HS-5 (cell line): ENCODE results near the gene SCN4B.

Experiments
- DNase-seq: peaks from one replicate; pipeline ENCODE4 v3.0.0-alpha.2; 2012; ENCODE audit warnings: low read depth

The SCN4B gene

GRCh38 chr11:118099838-118100556, 52.6 kb downstream of the SCN4B start:
- DNase-seq, result no peak

DNA sequence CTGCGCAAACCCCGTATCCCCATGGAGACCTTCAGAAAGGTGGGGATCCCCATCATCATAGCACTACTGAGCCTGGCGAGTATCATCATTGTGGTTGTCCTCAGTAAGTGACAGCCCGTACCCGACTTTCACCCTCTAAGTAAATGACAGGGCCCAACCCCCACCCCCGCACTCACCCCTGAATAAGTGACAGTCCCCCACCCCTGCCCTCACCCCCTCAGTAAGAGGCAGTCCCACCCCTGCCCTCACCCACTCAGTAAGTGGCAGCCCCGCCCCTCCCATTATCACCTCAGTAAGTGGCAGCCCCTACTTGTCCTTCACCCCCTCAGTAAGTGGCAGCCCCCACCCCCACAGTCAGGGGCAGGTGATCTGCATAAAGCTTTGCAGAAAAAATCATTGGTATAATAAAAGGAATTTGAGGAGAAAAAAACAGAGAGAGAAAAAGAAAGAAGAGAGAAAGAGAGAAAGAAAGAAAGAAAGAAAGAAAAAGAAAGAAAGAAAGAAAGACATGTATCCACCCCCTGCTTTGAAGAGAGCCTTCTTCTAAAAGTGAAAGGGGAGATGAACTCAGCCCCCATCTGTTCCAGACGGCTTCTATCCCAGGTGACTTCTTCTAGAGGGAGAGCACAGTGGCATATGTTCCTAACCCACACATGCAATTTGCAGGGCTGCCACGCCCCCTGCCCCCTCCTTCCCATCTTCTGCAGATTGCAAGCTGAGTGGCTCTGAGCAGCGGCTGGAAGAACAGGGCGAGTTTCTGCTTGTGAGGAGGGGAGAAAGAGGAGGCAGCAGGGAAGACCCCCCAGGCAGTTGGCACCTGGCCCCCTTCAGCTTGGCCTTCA, 53.4 kb downstream of the SCN4B start:
- no peak for DNase-seq

- no peak for DNase-seq
Observed at GRCh38 chr11:118095967-118096367, 56.7 kb downstream of the SCN4B start.

DNA sequence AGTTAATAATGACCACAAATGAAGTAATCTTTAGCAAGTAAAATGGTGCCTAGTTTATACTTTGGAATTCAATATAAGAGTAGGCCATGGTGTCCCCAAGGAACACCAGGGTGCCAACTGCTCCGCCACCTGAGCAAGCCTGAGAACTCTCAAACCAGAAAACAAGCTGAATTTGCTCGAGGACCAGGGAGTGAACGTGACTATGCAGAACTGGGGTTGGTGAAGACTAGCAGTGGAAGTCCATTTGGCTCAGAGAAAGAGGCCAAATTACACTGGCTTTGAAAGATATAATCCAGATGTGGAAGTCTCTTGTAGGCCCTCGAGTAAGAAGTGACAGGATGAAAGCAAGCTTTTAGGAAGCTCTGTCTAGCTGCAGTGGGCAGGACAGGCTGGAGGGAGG, 57.1 kb downstream of the SCN4B start:
- no peak for DNase-seq

DNA sequence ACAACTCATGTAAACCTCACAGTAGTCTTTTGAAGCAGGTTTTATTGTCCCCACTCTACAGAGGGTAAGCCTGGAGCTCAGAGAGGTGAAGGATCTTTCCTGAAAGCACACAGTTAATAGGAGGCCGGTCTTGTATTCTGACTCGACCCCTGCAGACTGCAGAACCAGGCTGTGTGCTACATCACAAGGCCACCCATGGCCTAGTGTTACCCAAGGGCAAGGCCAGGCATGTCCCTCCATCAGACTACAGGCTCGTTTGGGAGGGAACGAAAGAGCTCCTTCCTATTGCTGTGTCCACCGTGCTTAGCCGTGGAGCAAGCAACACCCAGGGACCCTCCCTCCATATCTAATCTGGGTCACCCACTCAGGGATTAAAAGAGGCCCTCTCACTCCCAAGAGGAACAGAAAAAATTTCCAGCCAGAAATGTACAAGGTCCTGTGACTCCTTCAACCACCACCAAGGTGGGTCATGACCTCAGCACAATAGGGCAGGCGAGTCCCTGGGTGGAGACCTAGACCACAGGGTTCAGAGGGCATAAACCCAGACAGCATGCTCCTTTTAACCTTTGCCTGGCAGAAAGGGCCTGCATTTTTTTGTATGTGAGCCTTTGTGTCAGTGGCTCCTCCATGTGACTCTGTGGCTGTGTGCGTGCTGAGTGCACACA, 59.6 kb downstream of the SCN4B start:
- DNase-seq, result no peak

- DNase-seq, result no peak
Observed at GRCh38 chr11:118091690-118092089, 60.9 kb downstream of the SCN4B start.

GRCh38 chr11:118090545-118091162, 62.0 kb downstream of the SCN4B start:
- no peak for DNase-seq

DNA sequence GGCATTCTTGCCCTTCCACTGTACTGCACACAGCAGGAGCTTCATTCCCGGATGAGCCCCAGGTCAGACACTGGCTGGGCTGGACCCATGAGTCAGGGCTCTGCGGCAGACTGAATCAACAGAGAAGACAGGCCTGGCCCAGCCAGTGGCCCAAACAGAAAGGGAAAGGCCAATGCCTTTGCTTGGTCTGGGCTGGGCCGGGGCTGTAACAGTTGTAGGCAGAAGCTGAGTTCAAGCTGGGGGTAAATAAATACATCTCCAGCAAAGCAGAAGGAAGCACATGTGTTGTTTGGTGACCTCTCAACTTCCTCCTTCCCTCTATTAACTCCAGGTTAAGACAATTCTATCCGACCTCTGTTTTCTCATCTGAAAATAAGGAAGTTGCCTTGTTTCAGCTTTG, 64.1 kb downstream of the SCN4B start:
- no peak for DNase-seq

DNA sequence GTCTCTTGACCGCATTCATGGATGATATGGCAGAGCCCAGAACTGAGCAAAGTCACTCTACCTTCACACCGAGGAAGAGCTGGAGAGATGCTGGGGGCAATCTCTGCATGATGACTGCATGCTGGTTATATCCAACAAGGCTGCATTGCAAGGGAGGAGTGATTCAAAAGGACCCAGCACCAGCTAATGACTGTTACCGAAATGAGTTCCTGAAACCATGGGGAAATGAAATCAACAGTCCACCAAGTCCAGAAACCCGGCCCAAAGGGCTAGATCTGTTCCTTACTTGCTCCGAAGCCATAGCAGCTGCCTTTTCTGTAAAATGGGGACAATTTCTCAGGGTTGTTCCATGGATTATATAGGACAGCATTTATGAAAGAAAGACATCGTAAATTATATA, 64.7 kb downstream of the SCN4B start:
- DNase-seq, result no peak

DNA sequence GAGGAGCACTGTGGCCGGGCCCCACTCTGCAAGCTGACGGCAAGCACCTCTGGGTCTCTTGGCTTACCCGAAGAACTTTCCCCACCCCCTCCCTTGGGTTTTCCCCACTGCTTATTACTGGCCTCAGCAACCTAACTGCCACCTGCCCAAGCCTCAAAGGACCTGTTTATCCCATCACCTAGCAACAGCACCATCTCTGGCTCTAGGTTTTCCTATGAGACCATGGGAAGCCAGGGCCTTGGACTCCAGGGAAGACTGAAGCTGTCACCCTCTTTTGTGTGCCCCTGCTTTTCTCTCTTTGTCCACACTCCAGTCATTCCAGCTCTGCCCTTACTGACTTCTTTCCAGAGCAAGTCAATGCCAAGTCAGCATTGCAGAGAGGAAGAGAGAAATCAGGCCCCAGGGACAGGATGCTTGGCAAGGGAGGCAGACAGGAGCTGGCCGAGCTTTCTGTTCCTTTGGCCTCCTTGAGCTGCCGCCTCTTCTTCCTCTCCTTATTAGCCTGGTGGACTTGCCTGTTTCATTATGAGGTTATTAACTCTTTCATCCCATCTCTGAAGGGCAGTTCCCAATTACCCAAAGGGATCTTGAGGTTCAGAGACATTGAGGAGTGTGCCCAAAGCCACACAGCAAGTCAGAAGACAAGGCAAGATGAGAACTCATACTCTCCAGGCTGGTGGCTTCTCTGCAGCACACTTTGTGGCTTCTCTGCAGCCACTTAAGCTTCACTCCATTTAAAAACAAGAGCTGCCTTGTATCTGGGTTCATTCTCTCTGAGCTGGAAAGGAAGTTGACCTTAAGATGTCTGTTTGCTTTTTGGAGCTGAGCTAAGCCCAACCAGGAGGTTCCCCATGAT, 65.5 kb downstream of the SCN4B start, which contains the start of gene SMIM35:
Gene SMIM35 (minus strand): TSS at position 51 of the 856 bp plus-strand sequence. CDS start 206 bp downstream, outside the sequence.
- DNase-seq, result no peak

GRCh38 chr11:118084656-118085055, 68.0 kb downstream of the SCN4B start:
- DNase-seq, result no peak

DNA sequence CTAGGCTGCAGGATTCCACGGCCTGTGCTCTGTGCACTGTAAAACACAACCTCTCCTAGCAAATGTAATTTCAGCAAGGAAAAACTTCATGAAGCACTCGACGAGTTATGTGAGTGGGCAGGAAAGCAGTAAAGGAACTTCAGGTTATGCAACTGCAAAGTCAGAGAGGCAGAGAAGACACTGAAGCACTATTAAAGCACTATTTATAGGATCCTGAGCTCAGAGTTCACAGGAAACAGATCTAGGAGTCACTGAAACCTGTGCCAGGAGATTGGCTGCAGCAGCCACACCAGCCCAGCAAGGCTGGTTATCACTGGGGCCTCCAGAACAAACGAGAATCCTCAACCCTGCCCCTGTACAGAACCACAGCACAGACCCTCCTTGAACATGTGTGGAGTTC, 68.4 kb downstream of the SCN4B start:
- DNase-seq, result no peak
